Superior temporal gyrus (tissue), 1 donor: Measurements from ENCODE around the gene SORL1.
"Not testable (repeated sequence)": the region's sequence is repeated elsewhere in the genome, so short reads cannot be mapped to it uniquely, and the experiment has no call there.

ENCODE experiments used
- DNase-seq: peaks from one replicate; pipeline ENCODE4 v3.0.0-alpha.2; 2016; ENCODE audit errors: extremely low spot score

Gene SORL1

GRCh38 chr11:121473064-121473777, 21.1 kb downstream of the SORL1 start:
- peak; percentile 85 for DNase-seq

GRCh38 chr11:121474680-121475079, 22.6 kb downstream of the SORL1 start:
- no peak for DNase-seq

GRCh38 chr11:121476379-121477032, 24.4 kb downstream of the SORL1 start:
- no peak for DNase-seq

- no peak for DNase-seq
Observed at GRCh38 chr11:121478226-121478894, 26.2 kb downstream of the SORL1 start.

GRCh38 chr11:121478895-121479697, 27.0 kb downstream of the SORL1 start:
- no peak for DNase-seq

GRCh38 chr11:121479698-121480238, 27.7 kb downstream of the SORL1 start:
- no peak for DNase-seq

- not testable (repeated sequence) for DNase-seq
Observed at GRCh38 chr11:121481484-121482230, 29.5 kb downstream of the SORL1 start.

- DNase-seq = no peak
Observed at GRCh38 chr11:121482231-121483129, 30.4 kb downstream of the SORL1 start.

GRCh38 chr11:121483805-121484480, 31.8 kb downstream of the SORL1 start:
- DNase-seq = no peak

GRCh38 chr11:121485216-121485615, 33.1 kb downstream of the SORL1 start:
- no peak for DNase-seq

- DNase-seq = no peak
Observed at GRCh38 chr11:121486054-121486453, 33.9 kb downstream of the SORL1 start.

GRCh38 chr11:121487191-121487590, 35.1 kb downstream of the SORL1 start:
- no peak for DNase-seq

- no peak for DNase-seq
Observed at GRCh38 chr11:121488170-121488569, 36.1 kb downstream of the SORL1 start.

GRCh38 chr11:121488641-121489040, 36.5 kb downstream of the SORL1 start:
- no peak for DNase-seq

GRCh38 chr11:121489823-121490222, 37.7 kb downstream of the SORL1 start:
- no peak for DNase-seq

GRCh38 chr11:121494355-121495099, 42.4 kb downstream of the SORL1 start:
- peak; percentile 70 for DNase-seq

- DNase-seq = no peak
Observed at GRCh38 chr11:121497176-121497998, 45.3 kb downstream of the SORL1 start.

- DNase-seq = no peak
Observed at GRCh38 chr11:121499405-121499804, 47.3 kb downstream of the SORL1 start.
